Hepatocyte (in vitro differentiated cells): ENCODE results near the gene PORCN. TPM values are rescaled to one million over a fixed set of nuclear protein-coding genes. Genes with fewer than 3 reads are reported as not detected.
A peak's percentile ranks its signal among the peaks of the same experiment; 100 is the strongest.

Source experiments
- DNase-seq: peaks from one replicate; pipeline ENCODE4 v3.0.0-alpha.2; 2016; ENCODE audit warnings: low spot score
- H2AFZ ChIP-seq: fragments of 200-600 bp; sonication (generic); 2 replicates; pipeline ENCODE4 v1.6.0; 2016; ENCODE audit warnings: antibody characterized with exemption, mild to moderate bottlenecking
- H3K27ac ChIP-seq: fragments of 200-600 bp; sonication (generic); 2 replicates; pipeline ENCODE4 v1.5.1; 2016; ENCODE audit warnings: mild to moderate bottlenecking
- H3K27me3 ChIP-seq: fragments of 200-600 bp; sonication (generic); 2 replicates; pipeline ENCODE4 v1.6.1; 2016
- H3K36me3 ChIP-seq: fragments of 200-600 bp; sonication (generic); replicated peaks from 2 replicates; pipeline ENCODE4 v1.5.1; 2016; ENCODE audit warnings: low read depth; ENCODE audit not compliant: insufficient read depth
- H3K4me1 ChIP-seq: fragments of 200-600 bp; sonication (generic); 2 replicates; pipeline ENCODE4 v1.5.1; 2016; ENCODE audit warnings: mild to moderate bottlenecking, moderate library complexity; ENCODE audit not compliant: insufficient read depth
- H3K4me2 ChIP-seq: fragments of 200-600 bp; sonication (generic); 2 replicates; pipeline ENCODE4 v1.6.0; 2016
- H3K4me3 ChIP-seq: fragments of 200-600 bp; sonication (generic); 2 replicates; pipeline ENCODE4 v1.5.1; 2016; ENCODE audit warnings: mild to moderate bottlenecking
- H3K79me2 ChIP-seq: fragments of 200-600 bp; sonication (generic); 2 replicates; pipeline ENCODE4 v1.6.0; 2017; ENCODE audit warnings: mild to moderate bottlenecking
- H3K9me2 ChIP-seq: fragments of 200-600 bp; sonication (generic); replicated peaks from 2 replicates; pipeline ENCODE4 v1.6.0; 2017; ENCODE audit warnings: mild to moderate bottlenecking; ENCODE audit not compliant: insufficient read depth
- H3K9me3 ChIP-seq: fragments of 200-600 bp; sonication (generic); 2 replicates; pipeline ENCODE4 v1.5.1; 2016; ENCODE audit warnings: low read depth, mild to moderate bottlenecking
- H4K20me1 ChIP-seq: fragments of 200-600 bp; sonication (generic); 2 replicates; pipeline ENCODE4 v1.6.0; 2016; ENCODE audit warnings: mild to moderate bottlenecking; ENCODE audit not compliant: insufficient read depth, poor library complexity, severe bottlenecking
- EZH2 ChIP-seq: fragments of 200-600 bp; sonication (generic); IDR thresholded peaks from 2 replicates; pipeline ENCODE4 v1.6.1; 2016; ENCODE audit warnings: antibody characterized with exemption, mild to moderate bottlenecking, borderline replicate concordance
- EZH2phosphoT487 ChIP-seq: fragments of 200-600 bp; sonication (generic); IDR thresholded peaks from one replicate; pipeline ENCODE4 v1.6.1; 2018; ENCODE audit warnings: antibody characterized with exemption, mild to moderate bottlenecking, low read depth, moderate library complexity; ENCODE audit not compliant: unreplicated experiment, severe bottlenecking
- WGBS: methylation state at CpG from one replicate; pipeline ENCODE4 v1.1.6; 2016; ENCODE audit warnings: low lambda C conversion rate; ENCODE audit errors: missing lambda C conversion rate; 5-methylcytosine and 5-hydroxymethylcytosine counted together
- polyA plus RNA-seq: library from polyadenylated mRNA; unstranded; fragments of >200 nt; fragmentation: Nextera tagmentation; extraction: Ambion mirVana; gene quantifications from 2 replicates; pipeline ENCODE4 v1.2.1, GENCODE V29; 2016
- total RNA-seq: library from RNA; depleted of rRNA; stranded (reverse); fragments of >200 nt; gene quantifications from 2 replicates; pipeline ENCODE4 v1.2.3, GENCODE V29; 2014
- TF ChIP-seq, protein P1 (sequence below): fragments of 200-600 bp; sonication (generic); IDR thresholded peaks from 2 replicates; pipeline ENCODE4 v1.5.1; 2016; ENCODE audit warnings: antibody characterized with exemption, mild to moderate bottlenecking; ENCODE audit not compliant: poor library complexity

Gene PORCN
- total and polyA plus RNA-seq, 2 experiments from 2014 or later, result 7.9 to 12.8 TPM

DNA sequence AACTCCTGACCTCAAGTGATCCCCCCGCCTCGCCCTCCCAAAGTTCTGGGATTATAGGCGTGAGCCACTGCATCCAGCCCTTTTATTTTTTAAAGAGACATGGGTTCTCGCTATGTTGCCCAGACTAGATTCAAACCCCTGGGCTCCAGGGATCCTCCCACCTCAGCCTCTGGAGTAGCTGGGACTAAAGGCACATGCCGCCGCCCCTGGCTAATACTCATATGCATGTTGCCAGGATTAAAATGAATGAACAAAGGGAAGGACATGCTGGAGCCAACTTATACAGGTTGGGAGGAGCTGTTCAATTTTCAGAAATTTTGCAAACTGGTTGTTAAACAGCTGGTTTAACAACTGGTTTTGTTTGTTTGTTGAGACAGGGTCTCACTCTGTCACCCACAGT lies 34.2 kb upstream of the PORCN start:
- no peak overlapping the region for H2AFZ ChIP-seq
- H3K4me1 ChIP-seq, result no peaks in the 10 kb centered on the region
- DNase-seq, result no peak
- H3K9me3 ChIP-seq, result no peaks in the 10 kb centered on the region
- H4K20me1 ChIP-seq, result no peaks in the 10 kb centered on the region
- H3K4me2 ChIP-seq, result peak overlapping the region; percentile 84
- peaks cover 13% of the 10 kb centered on the region for H3K79me2 ChIP-seq
- H3K36me3 ChIP-seq, result no peaks in the 10 kb centered on the region
- H3K27ac ChIP-seq, result no peak overlapping the region
- no peaks in the 10 kb centered on the region for H3K27me3 ChIP-seq
- 91% methylated on average over 6 of the region's 6 CpGs for WGBS
- no peaks in the 10 kb centered on the region for H3K9me2 ChIP-seq
- no peak overlapping the region for H3K4me3 ChIP-seq
- TF ChIP-seq, protein P1, sequence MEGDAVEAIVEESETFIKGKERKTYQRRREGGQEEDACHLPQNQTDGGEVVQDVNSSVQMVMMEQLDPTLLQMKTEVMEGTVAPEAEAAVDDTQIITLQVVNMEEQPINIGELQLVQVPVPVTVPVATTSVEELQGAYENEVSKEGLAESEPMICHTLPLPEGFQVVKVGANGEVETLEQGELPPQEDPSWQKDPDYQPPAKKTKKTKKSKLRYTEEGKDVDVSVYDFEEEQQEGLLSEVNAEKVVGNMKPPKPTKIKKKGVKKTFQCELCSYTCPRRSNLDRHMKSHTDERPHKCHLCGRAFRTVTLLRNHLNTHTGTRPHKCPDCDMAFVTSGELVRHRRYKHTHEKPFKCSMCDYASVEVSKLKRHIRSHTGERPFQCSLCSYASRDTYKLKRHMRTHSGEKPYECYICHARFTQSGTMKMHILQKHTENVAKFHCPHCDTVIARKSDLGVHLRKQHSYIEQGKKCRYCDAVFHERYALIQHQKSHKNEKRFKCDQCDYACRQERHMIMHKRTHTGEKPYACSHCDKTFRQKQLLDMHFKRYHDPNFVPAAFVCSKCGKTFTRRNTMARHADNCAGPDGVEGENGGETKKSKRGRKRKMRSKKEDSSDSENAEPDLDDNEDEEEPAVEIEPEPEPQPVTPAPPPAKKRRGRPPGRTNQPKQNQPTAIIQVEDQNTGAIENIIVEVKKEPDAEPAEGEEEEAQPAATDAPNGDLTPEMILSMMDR, result no peak
- TF ChIP-seq EZH2phosphoT487 (no peak), EZH2 (no peak)

DNA sequence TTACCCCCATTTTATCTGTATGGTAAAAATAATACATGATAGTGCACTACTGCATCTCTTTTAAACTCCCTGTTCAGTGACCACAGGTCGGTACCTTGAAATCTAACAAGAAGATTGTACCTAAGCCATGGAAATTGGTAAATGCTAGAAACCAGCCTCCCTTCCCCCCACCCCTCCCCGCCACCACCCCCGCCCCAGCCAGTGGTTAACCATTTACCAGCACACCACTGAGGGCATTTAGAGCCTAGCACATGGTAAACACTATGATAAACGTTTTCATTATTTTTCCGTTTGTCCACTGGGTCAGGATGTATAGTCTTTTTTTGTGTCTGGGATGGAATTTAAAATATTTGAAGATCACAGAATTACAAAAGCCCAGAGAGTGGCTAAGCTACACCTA lies 33.5 kb upstream of the PORCN start:
- no peaks in the 10 kb centered on the region for H3K36me3 ChIP-seq
- no peaks in the 10 kb centered on the region for H3K27me3 ChIP-seq
- TF ChIP-seq EZH2phosphoT487, result no peak
- TF ChIP-seq EZH2, result no peak
- TF ChIP-seq, protein P1, result no peak
- WGBS, result 32% methylated on average over 5 of the region's 5 CpGs
- H3K9me3 ChIP-seq, result no peaks in the 10 kb centered on the region
- no peak for DNase-seq
- peaks cover 13% of the 10 kb centered on the region for H3K79me2 ChIP-seq
- H3K9me2 ChIP-seq, result no peaks in the 10 kb centered on the region
- no peaks in the 10 kb centered on the region for H3K4me1 ChIP-seq
- H4K20me1 ChIP-seq, result no peaks in the 10 kb centered on the region
- peak overlapping the region; percentile 60 for H3K4me3 ChIP-seq
- H3K4me2 ChIP-seq, result peak overlapping the region; percentile 84
- H3K27ac ChIP-seq, result peak overlapping the region; percentile 72
- peak overlapping the region; percentile 64 for H2AFZ ChIP-seq

DNA sequence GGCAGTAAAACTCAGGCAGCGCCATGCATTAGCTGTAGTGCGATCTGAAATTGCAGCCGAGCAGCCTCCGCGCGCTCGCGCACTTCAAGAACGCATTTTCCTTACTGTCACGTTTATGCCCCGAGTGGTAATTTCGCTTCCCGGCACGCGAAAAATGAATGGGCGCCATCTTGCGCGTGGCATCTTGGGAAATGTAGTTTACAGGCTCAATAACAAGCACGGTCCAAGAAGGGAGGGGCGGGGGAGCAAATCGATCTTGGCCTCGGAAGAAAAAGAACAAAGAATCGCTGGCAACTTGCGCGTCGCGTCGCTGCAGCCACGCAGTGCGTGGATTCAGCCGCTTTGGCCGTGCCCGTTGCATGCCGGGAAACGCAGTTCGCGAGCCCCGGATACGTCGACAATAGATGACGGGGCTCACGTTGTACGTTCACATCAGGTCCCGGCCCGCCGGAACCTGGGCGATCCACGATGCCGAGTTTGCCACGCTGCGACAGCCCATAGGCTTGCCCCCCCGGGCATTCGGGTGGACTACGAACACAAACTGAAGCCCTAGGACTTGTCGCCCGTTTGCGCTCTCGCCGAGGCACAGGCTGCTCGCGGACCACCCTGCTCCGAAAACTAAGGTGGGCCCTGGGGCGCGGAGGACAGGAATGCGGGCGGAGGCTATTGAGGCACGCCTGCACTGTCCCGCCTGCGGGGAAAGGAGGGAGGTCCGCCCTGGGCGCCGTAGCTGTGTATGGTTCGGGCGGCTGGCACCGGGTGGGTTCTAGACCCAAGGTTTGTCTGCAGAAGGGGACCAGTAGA lies 32.8 kb upstream of the PORCN start, which contains the start of gene FTSJ1:
Gene FTSJ1, plus strand, starts transcription at position 426 of the 804 bp plus-strand sequence. CDS start 1,849 bp downstream, outside the sequence.
- no peaks in the 10 kb centered on the region for H3K27me3 ChIP-seq
- H3K4me2 ChIP-seq, result peak within 1 kb of the TSS; percentile 84
- peak; percentile 83 for DNase-seq
- H3K9me2 ChIP-seq, result no peaks in the 10 kb centered on the region
- H3K36me3 ChIP-seq, result no peaks in the 10 kb centered on the region
- WGBS, result 47% methylated on average over 74 of the region's 75 CpGs
- H3K27ac ChIP-seq, result peak within 1 kb of the TSS; percentile 72
- H3K9me3 ChIP-seq, result no peaks in the 10 kb centered on the region
- no peaks in the 10 kb centered on the region for H4K20me1 ChIP-seq
- TF ChIP-seq EZH2 (no peak), EZH2phosphoT487 (no peak)
- TF ChIP-seq, protein P1, result no peak
- H3K79me2 ChIP-seq, result peaks cover 13% of the 10 kb centered on the region
- peak within 1 kb of the TSS; percentile 64 for H2AFZ ChIP-seq
- H3K4me3 ChIP-seq, result peak within 1 kb of the TSS; percentile 60
- no peaks in the 10 kb centered on the region for H3K4me1 ChIP-seq
